ENCODE measurements around the gene DNAJC4.

Gene DNAJC4

GRCh38 chr11:64202992-64203391 is 27.4 kb upstream of the DNAJC4 start:
- no peak overlapping the region for H3K4me3 ChIP-seq (ENCODE audit: low read depth, low read length)
- in situ Hi-C loops (cut with HindIII; ENCODE audit: low sequenced_read_pairs), result loop anchor here (10.0 to 25.0 kb wide), 2 partner anchors 72 to 434 kb away; no protein-coding TSS in a partner anchor
- DNase-seq (ENCODE audit: low read depth), result no peak
- TF ChIP-seq CTCF (IDR thresholded peaks at IDR 0.05; ENCODE audit: low read depth, low read length, missing control alignments), result no peak

GRCh38 chr11:64203421-64204079 is 26.8 kb upstream of the DNAJC4 start:
- in situ Hi-C loops (cut with HindIII; ENCODE audit: low sequenced_read_pairs), result loop anchor here (10.0 to 25.0 kb wide), 2 partner anchors 71 to 434 kb away; no protein-coding TSS in a partner anchor
- no peak for TF ChIP-seq CTCF (IDR thresholded peaks at IDR 0.05; ENCODE audit: low read depth, low read length, missing control alignments)
- H3K4me3 ChIP-seq (ENCODE audit: low read depth, low read length), result no peak overlapping the region
- no peak for DNase-seq (ENCODE audit: low read depth)

GRCh38 chr11:64204080-64204440 is 26.3 kb upstream of the DNAJC4 start:
- in situ Hi-C loops (cut with HindIII; ENCODE audit: low sequenced_read_pairs), result loop anchor here (10.0 to 25.0 kb wide), 2 partner anchors 71 to 433 kb away; no protein-coding TSS in a partner anchor
- H3K4me3 ChIP-seq (ENCODE audit: low read depth, low read length), result no peak overlapping the region
- no peak for DNase-seq (ENCODE audit: low read depth)
- TF ChIP-seq CTCF (IDR thresholded peaks at IDR 0.05; ENCODE audit: low read depth, low read length, missing control alignments), result no peak

GRCh38 chr11:64204464-64204989 is 25.8 kb upstream of the DNAJC4 start:
- H3K4me3 ChIP-seq (ENCODE audit: low read depth, low read length), result no peak overlapping the region
- in situ Hi-C loops (cut with HindIII; ENCODE audit: low sequenced_read_pairs), result loop anchor here (10.0 to 25.0 kb wide), 2 partner anchors 70 to 433 kb away; no protein-coding TSS in a partner anchor
- TF ChIP-seq CTCF (IDR thresholded peaks at IDR 0.05; ENCODE audit: low read depth, low read length, missing control alignments), result peak; percentile 80
- peak; percentile 94 for DNase-seq (ENCODE audit: low read depth)

GRCh38 chr11:64206457-64207255 is 23.7 kb upstream of the DNAJC4 start, which contains the start of gene FERMT3:
Gene FERMT3 (plus strand): TSS chr11:64206721. CDS start chr11:64207365, 644 bp downstream.
- no peak for DNase-seq (ENCODE audit: low read depth)
- in situ Hi-C loops (cut with HindIII; ENCODE audit: low sequenced_read_pairs), result loop anchor here (10.0 to 25.0 kb wide), 2 partner anchors 68 to 431 kb away; no protein-coding TSS in a partner anchor
- H3K4me3 ChIP-seq (ENCODE audit: low read depth, low read length), result no peak within 1 kb of the TSS
- TF ChIP-seq CTCF (IDR thresholded peaks at IDR 0.05; ENCODE audit: low read depth, low read length, missing control alignments), result no peak
